Endothelial cell of umbilical vein (primary cell): ENCODE data around the gene MEF2D.

Experiments
- CTCF ChIP-seq, 2 donors: IDR thresholded peaks; 1 replicate in 1 of 2; 2 replicates in 1 of 2; pipeline ENCODE4 v1.5.1; 2011; ENCODE audit warnings: low read length in 2 of 2, mild to moderate bottlenecking in 2 of 2, moderate library complexity in 2 of 2, control low read depth in 1 of 2, inconsistent platforms in 1 of 2, low read depth in 1 of 2; ENCODE audit not compliant: insufficient read depth in 1 of 2; ENCODE audit errors: extremely low read depth in 1 of 2
- EZH2 ChIP-seq: IDR thresholded peaks from 2 replicates; pipeline ENCODE4 v1.6.1; 2012; ENCODE audit warnings: borderline replicate concordance, low read depth, mild to moderate bottlenecking, moderate library complexity, low read length, inconsistent platforms; ENCODE audit not compliant: severe bottlenecking
- FOS ChIP-seq: IDR thresholded peaks from 2 replicates; pipeline ENCODE4 v1.6.1; 2011; ENCODE audit warnings: mild to moderate bottlenecking, low read length, moderate library complexity, borderline replicate concordance; ENCODE audit not compliant: insufficient read depth

DNA sequence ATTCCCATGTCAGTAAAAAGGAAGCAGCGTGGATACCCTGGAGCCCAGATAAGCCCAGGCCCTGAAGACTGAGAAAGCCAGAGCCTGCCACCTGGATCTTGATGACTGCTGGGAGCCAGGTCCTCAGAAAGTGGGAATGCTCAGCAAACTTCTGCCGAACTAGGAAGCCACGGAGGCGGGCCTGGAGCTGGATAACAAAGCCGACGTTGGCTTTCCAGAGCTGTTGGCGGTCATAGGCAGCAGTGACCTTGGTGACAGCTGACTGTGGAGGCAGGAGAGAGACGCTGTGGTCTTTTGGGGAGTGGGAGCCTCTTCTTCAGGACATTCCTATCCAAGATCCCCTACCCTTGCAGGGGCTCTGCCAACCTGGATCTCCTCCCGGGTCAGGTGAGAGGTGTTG, 47.4 kb upstream of the MEF2D start:
- TF ChIP-seq EZH2 (no peak), CTCF (IDR thresholded peaks at IDR 0.05; ENCODE audit: extremely low read depth in 1 of 2, insufficient read depth in 1 of 2, low read depth in 1 of 2, low read length in 2 of 2) (no peak), FOS (no peak)
